HFFc6 (cell line): Measurements from ENCODE around the gene ZACN. TPM values are rescaled to one million over a fixed set of nuclear protein-coding genes. Genes with fewer than 3 reads are reported as not detected.

ENCODE experiments used
- DNase-seq: peaks from one replicate; pipeline ENCODE4 v3.0.0-alpha.2; 2018
- H3K27ac Mint-ChIP-seq: 2 replicates; pipeline ENCODE4 v1.8.0; 2020; ENCODE audit warnings: mild to moderate bottlenecking, mixed read lengths
- H3K27me3 Mint-ChIP-seq: 2 replicates; pipeline ENCODE4 v1.8.0; 2021; ENCODE audit warnings: mild to moderate bottlenecking, moderate library complexity, mixed read lengths; ENCODE audit not compliant: insufficient read depth
- H3K36me3 Mint-ChIP-seq: 2 replicates; pipeline ENCODE4 v1.8.0; 2021; ENCODE audit warnings: low read depth, mixed read lengths
- H3K4me1 Mint-ChIP-seq: 2 replicates; pipeline ENCODE4 v1.8.0; 2020; ENCODE audit warnings: low read depth, mixed read lengths
- H3K4me3 Mint-ChIP-seq: 2 replicates; pipeline ENCODE4 v1.8.0; 2020; ENCODE audit warnings: mild to moderate bottlenecking, moderate library complexity, mixed read lengths
- H3K9me3 Mint-ChIP-seq: 2 replicates; pipeline ENCODE4 v1.8.0; 2020; ENCODE audit warnings: mild to moderate bottlenecking, mixed read lengths
- total RNA-seq, 6 experiments: library from RNA; stranded (reverse); fragmentation: NEBNext Ultra II Directional; extraction: Animal tissue kit (Norgen Biotek cat#: 25700); gene quantifications; 2 replicates in 1 of 6; 3 replicates in 5 of 6; pipeline ENCODE4 v1.2.3, GENCODE V29; 2021
- TF ChIP-seq, protein P1 (sequence below): fragments of 200-600 bp; sonication (generic); IDR thresholded peaks from 2 replicates; pipeline ENCODE4 v1.5.0; 2021; ENCODE audit warnings: antibody characterized with exemption, mild to moderate bottlenecking

ZACN gene
- total RNA-seq, 6 experiments from 2014 or later: 0.23 to 0.26 TPM; not detected in 4

- TF ChIP-seq, protein P1, sequence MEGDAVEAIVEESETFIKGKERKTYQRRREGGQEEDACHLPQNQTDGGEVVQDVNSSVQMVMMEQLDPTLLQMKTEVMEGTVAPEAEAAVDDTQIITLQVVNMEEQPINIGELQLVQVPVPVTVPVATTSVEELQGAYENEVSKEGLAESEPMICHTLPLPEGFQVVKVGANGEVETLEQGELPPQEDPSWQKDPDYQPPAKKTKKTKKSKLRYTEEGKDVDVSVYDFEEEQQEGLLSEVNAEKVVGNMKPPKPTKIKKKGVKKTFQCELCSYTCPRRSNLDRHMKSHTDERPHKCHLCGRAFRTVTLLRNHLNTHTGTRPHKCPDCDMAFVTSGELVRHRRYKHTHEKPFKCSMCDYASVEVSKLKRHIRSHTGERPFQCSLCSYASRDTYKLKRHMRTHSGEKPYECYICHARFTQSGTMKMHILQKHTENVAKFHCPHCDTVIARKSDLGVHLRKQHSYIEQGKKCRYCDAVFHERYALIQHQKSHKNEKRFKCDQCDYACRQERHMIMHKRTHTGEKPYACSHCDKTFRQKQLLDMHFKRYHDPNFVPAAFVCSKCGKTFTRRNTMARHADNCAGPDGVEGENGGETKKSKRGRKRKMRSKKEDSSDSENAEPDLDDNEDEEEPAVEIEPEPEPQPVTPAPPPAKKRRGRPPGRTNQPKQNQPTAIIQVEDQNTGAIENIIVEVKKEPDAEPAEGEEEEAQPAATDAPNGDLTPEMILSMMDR: no peak
- no peak overlapping the region for H3K4me3 Mint-ChIP-seq
- peaks cover under 1% of the 10 kb centered on the region; the same call in 1 of the 2 replicates for H3K27me3 Mint-ChIP-seq
- no peak for DNase-seq
- H3K27ac Mint-ChIP-seq: no peak overlapping the region; the same call in 1 of the 2 replicates
- peaks cover 12% of the 10 kb centered on the region for H3K36me3 Mint-ChIP-seq
- no peaks in the 10 kb centered on the region for H3K9me3 Mint-ChIP-seq
- peaks cover 16% of the 10 kb centered on the region for H3K4me1 Mint-ChIP-seq
Observed at GRCh38 chr17:76091526-76092286, 12.7 kb downstream of the ZACN start.

- no peak for DNase-seq
- Mint-ChIP-seq H3K9me3 (no peaks in the 10 kb centered on the region), H3K27me3 (no peaks in the 10 kb centered on the region), H3K36me3 (peaks cover 16% of the 10 kb centered on the region), H3K4me3 (no peak overlapping the region), H3K27ac (no peak overlapping the region), H3K4me1 (peaks cover 16% of the 10 kb centered on the region)
- TF ChIP-seq, protein P1: no peak
Observed at GRCh38 chr17:76092526-76093413, 13.8 kb downstream of the ZACN start.

DNA sequence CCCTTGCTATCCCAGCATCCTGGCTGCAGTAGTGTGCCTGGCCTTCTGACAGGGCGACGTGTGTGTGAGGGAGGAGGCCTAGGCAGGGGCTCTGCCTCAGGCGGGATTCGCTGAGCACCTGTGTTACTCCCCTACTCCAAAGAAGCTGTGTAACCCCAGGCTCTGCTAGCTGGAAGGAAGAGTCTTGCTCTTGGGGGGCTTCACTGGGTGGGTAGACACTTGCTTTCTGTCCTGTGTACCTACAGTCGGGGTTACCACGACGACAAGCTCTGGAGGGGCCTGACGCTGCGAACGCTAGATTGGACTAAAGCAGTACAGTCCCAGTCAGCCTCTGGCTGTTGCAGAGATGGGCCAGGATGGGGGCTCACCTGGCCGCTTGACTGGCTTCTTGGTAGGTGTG is 15.1 kb downstream of the ZACN start:
- peaks cover 16% of the 10 kb centered on the region for H3K36me3 Mint-ChIP-seq
- H3K27me3 Mint-ChIP-seq: no peaks in the 10 kb centered on the region
- H3K4me3 Mint-ChIP-seq: no peak overlapping the region
- H3K9me3 Mint-ChIP-seq: no peaks in the 10 kb centered on the region
- no peak for DNase-seq
- peak overlapping the region; percentile 80; the same call in 1 of the 2 replicates for H3K27ac Mint-ChIP-seq
- H3K4me1 Mint-ChIP-seq: peaks cover 16% of the 10 kb centered on the region
- TF ChIP-seq, protein P1: no peak

DNA sequence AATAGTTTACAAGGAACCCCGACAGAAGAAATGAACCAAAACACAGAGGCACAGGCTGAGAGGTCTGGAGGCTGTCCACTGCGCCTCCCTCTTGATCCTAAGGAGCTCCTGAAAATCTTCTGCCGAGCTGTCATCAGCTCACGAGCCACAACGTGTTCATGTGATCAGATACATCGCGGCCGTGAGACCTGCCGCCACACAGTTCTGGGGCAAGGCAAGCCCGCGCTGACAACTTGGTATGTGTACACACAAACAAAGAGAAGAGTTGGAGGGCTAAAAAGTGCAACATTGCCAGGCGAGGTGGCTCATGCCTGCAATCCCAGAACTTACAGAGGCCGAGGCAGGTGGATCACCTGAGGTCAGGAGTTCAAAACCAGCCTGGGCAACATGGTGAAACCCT is 17.0 kb downstream of the ZACN start:
- Mint-ChIP-seq H3K27me3 (no peaks in the 10 kb centered on the region), H3K27ac (peak overlapping the region; percentile 80), H3K9me3 (no peaks in the 10 kb centered on the region), H3K4me1 (peaks cover 16% of the 10 kb centered on the region), H3K4me3 (no peak overlapping the region), H3K36me3 (peaks cover 26% of the 10 kb centered on the region)
- no peak for DNase-seq
- TF ChIP-seq, protein P1: no peak

- DNase-seq: no peak
- H3K27me3 Mint-ChIP-seq: no peaks in the 10 kb centered on the region
- H3K36me3 Mint-ChIP-seq: peaks cover 36% of the 10 kb centered on the region
- TF ChIP-seq, protein P1: no peak
- no peaks in the 10 kb centered on the region for H3K9me3 Mint-ChIP-seq
- H3K27ac Mint-ChIP-seq: no peak overlapping the region
- no peak overlapping the region for H3K4me3 Mint-ChIP-seq
- H3K4me1 Mint-ChIP-seq: peaks cover 19% of the 10 kb centered on the region
Observed at GRCh38 chr17:76097716-76098295, 18.8 kb downstream of the ZACN start.
